Nephron progenitor cell (in vitro differentiated cells): ENCODE measurements around the gene NR0B2.

ENCODE experiments used
- DNase-seq: peaks from one replicate; pipeline ENCODE4 v3.0.0; 2021
- H3K27ac Mint-ChIP-seq: 2 replicates; pipeline ENCODE4 v1.8.0; 2021; ENCODE audit warnings: mild to moderate bottlenecking, moderate library complexity, mixed read lengths
- H3K27me3 Mint-ChIP-seq: 2 replicates; pipeline ENCODE4 v1.8.0; 2021; ENCODE audit warnings: mild to moderate bottlenecking, low read depth, mixed read lengths; ENCODE audit not compliant: poor library complexity
- H3K36me3 Mint-ChIP-seq: 2 replicates; pipeline ENCODE4 v1.8.0; 2021; ENCODE audit warnings: low read depth, mixed read lengths
- H3K4me1 Mint-ChIP-seq: 2 replicates; pipeline ENCODE4 v1.8.0; 2021; ENCODE audit warnings: mixed read lengths
- H3K4me3 Mint-ChIP-seq: 2 replicates; pipeline ENCODE4 v1.8.0; 2021; ENCODE audit warnings: mild to moderate bottlenecking, moderate library complexity, mixed read lengths
- H3K9me3 Mint-ChIP-seq: 2 replicates; pipeline ENCODE4 v1.8.0; 2021; ENCODE audit warnings: mild to moderate bottlenecking, moderate library complexity, mixed read lengths
- CTCF ChIP-seq: fragments of 200-600 bp; sonication (generic); IDR thresholded peaks from 2 replicates; pipeline ENCODE4 v1.5.0; 2021; ENCODE audit warnings: antibody characterized with exemption

Gene NR0B2

GRCh38 chr1:26864610-26865480 lies 48.9 kb downstream of the NR0B2 start:
- Mint-ChIP-seq H3K4me3 (peak overlapping the region; percentile 91), H3K36me3 (no peaks in the 10 kb centered on the region), H3K27me3 (peaks cover 3% of the 10 kb centered on the region), H3K4me1 (peaks cover 47% of the 10 kb centered on the region), H3K9me3 (no peaks in the 10 kb centered on the region), H3K27ac (peak overlapping the region; percentile 55)
- DNase-seq, result peak; percentile 96
- no peak for TF ChIP-seq CTCF

GRCh38 chr1:26863685-26864077 lies 50.1 kb downstream of the NR0B2 start:
- Mint-ChIP-seq H3K27ac (no peak overlapping the region), H3K9me3 (no peaks in the 10 kb centered on the region), H3K27me3 (peaks cover 3% of the 10 kb centered on the region), H3K36me3 (no peaks in the 10 kb centered on the region), H3K4me3 (peak overlapping the region; percentile 91), H3K4me1 (peaks cover 48% of the 10 kb centered on the region)
- TF ChIP-seq CTCF, result no peak
- no peak for DNase-seq

- Mint-ChIP-seq H3K4me3 (peak within 1 kb of the TSS; percentile 91), H3K9me3 (no peaks in the 10 kb centered on the region), H3K4me1 (peaks cover 49% of the 10 kb centered on the region), H3K36me3 (no peaks in the 10 kb centered on the region), H3K27me3 (peaks cover 3% of the 10 kb centered on the region), H3K27ac (no peak within 1 kb of the TSS)
- DNase-seq, result no peak
- TF ChIP-seq CTCF, result peak; percentile 33
These were observed 50.7 kb downstream of the NR0B2 start, which contains the start of gene SFN for GRCh38 chr1:26862781-26863684. Gene SFN (plus strand): TSS chr1:26863149. CDS start chr1:26863213, 64 bp downstream.

- Mint-ChIP-seq H3K27ac (no peak overlapping the region), H3K27me3 (peaks cover 3% of the 10 kb centered on the region), H3K4me3 (no peak overlapping the region), H3K36me3 (no peaks in the 10 kb centered on the region), H3K4me1 (peaks cover 54% of the 10 kb centered on the region), H3K9me3 (no peaks in the 10 kb centered on the region)
- no peak for TF ChIP-seq CTCF
- DNase-seq, result no peak
These were observed 51.8 kb downstream of the NR0B2 start for GRCh38 chr1:26861889-26862378.
